HG03575 (cell line): ENCODE data around the gene PLEKHG4B.
"Not testable (repeated sequence)": the region's sequence is repeated elsewhere in the genome, so short reads cannot be mapped to it uniquely, and the experiment has no call there.

ENCODE experiments used
- ATAC-seq: cut with Tn5 transposase; IDR thresholded peaks from one replicate; pipeline ENCODE4 v1.9.1; 2021; ENCODE audit not compliant: unreplicated experiment, insufficient number of reproducible peaks, low FRiP score; ENCODE audit errors: extremely low read depth

The PLEKHG4B gene, protein sequence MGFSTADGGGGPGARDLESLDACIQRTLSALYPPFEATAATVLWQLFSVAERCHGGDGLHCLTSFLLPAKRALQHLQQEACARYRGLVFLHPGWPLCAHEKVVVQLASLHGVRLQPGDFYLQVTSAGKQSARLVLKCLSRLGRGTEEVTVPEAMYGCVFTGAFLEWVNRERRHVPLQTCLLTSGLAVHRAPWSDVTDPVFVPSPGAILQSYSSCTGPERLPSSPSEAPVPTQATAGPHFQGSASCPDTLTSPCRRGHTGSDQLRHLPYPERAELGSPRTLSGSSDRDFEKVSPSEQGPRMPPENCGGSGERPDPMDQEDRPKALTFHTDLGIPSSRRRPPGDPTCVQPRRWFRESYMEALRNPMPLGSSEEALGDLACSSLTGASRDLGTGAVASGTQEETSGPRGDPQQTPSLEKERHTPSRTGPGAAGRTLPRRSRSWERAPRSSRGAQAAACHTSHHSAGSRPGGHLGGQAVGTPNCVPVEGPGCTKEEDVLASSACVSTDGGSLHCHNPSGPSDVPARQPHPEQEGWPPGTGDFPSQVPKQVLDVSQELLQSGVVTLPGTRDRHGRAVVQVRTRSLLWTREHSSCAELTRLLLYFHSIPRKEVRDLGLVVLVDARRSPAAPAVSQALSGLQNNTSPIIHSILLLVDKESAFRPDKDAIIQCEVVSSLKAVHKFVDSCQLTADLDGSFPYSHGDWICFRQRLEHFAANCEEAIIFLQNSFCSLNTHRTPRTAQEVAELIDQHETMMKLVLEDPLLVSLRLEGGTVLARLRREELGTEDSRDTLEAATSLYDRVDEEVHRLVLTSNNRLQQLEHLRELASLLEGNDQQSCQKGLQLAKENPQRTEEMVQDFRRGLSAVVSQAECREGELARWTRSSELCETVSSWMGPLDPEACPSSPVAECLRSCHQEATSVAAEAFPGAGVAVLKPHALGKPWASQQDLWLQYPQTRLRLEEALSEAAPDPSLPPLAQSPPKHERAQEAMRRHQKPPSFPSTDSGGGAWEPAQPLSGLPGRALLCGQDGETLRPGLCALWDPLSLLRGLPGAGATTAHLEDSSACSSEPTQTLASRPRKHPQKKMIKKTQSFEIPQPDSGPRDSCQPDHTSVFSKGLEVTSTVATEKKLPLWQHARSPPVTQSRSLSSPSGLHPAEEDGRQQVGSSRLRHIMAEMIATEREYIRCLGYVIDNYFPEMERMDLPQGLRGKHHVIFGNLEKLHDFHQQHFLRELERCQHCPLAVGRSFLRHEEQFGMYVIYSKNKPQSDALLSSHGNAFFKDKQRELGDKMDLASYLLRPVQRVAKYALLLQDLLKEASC (N-terminal part only)

DNA sequence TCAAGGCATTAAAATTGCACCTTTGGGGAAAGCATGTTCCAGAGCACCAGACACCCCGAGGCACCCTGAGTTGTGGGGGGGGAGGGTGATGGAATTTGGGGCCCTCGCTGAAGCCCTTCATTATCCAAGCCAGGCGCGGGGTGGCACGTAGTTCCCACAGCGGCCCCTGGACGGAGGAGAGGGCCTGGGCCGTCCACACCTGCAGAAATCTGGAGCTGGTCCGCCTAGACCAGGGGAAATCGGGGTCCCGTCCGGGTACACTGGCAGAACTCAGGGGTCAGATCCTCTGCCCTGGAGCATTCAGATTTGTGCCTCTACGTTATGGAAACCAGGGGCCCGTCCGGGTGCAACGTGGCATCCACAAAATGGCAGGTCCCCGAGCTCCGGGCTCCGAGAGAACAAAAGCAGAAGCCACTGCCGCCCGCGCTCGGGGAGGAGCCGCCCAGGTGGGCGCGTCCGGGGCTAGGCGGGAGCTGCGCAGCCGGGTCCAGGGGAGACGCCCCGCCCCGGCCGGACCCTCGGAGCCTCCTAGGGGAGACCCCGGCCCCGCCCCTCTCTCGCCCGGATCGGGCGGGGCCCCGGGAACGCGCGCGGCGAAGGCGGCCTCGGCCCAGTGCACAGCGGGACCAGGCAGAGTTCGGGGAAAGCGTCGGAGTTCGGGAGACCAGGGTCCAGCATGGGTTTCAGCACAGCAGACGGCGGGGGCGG lies at the start of gene PLEKHG4B:
Gene PLEKHG4B (plus strand): TSS at position 613 of the 708 bp plus-strand sequence. CDS start 64 bp downstream, at position 677.
- ATAC-seq, result no peak

DNA sequence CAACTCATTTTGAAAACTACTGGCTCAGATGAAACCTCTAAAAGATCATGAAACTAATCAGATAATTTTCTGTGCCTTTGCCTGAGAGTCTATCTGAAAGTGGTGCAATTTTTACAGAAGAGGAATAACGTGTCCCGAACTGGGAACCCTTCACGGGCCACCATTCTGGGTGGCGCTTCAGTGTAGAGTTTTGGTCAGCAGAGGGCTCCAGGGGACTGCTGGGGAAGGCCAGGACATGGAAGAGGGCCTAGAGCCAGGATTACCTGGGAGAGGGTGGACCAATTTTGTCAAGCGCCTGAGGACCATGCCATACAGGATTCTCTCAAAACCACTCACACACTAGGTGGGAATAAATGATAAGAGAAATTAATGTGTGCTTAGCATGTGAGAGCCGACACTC lies 49.7 kb upstream of the PLEKHG4B start:
- no peak for ATAC-seq

DNA sequence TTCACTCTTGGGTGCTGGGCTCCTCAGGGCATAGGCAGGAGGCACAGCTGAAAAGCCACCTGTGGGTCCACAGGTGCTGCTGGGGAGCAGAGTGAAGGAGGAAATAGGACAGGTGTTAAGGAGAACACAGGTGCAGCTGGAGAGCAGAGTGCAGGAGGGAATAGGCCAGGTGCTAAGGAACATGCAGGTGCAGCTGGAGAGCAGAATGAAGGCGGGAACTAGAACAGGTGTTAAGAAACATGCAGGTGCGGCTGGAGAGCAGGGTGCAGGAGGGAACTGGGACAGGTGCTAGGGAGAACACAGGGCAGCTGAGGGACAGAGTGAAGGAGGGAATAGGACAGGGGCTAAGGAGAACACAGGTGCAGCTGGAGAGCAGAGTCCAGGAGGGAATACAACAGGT lies 43.8 kb upstream of the PLEKHG4B start:
- ATAC-seq, result no peak

DNA sequence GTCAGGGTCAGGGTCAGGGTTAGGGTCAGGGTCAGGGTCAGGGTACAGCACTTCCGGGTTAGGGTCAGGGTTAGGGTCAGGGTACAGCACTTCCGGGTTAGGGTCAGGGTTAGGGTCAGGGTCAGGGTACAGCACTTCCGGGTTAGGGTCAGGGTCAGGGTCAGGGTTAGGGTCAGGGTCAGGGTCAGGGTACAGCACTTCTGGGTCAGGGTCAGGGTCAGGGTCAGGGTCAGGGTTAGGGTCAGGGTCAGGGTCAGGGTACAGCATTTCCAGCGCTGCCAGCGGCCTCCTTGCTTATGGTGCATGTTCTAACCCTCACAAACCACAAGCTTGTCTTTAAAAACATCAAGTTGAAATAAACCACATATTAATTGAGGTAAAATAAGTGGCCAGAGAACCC lies 42.4 kb upstream of the PLEKHG4B start:
- not testable (repeated sequence) for ATAC-seq

DNA sequence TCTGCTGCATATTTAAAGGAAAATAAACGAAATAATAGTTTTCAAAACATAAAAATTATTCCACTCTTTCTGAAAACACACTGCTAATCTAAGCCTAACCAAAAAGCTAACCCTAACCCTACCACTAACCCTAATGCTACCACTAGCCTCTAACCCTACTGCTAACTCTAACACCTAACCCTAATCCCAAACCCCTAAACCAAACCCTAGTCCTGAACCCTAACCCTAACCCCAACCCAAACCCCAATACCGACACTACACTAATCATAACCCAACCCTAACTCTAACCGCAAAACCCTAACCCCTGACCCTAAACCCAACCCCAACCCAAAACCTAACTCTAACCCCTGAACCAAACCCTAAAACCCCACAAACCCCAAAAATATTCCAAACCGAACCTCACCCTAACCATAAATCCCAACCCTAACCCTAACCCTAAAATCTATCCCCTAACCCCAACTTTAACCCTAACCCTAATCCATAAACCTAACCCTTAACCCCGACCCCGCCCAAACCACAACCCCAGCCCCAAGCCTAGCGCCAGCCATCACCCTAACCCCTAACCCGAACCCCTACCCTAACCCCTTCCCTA lies 41.9 kb upstream of the PLEKHG4B start:
- ATAC-seq, result no peak

DNA sequence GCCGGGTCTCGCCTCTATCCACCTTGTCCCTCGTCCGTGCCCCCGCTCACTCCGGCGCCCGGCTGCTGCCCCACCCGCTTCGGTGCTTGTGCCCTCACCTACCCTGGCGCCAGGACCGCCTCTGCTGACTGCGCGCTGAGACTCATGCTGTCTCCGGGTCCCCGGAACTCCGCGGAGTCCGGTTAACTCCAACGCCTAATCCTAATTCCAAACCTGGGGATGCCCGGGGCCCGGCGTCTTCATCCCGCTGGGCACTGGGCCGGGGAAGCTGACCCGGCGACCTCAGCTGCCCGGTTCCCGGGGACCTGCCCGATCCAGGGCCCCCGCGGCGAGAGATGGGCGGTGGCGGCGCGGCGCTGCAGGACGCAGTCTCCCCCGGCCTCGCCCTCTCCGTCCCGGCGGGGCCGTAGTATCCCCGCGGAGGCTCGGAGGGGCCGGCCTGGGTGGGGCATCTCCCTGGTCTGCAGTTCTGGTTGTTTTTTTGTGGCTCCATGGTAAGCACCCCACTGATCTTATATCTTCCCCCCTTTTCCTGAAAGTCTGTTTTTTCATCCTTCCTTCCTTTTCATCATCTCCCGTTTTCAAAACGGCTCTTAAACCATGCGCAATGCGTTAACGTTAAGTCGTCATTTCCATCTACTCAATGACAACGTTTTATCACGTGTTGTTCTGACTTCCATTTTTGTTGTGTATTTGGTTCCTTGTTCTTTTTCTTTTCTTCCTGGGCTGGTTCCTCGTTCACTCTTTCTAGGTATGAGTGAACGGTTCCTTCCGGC lies 41.1 kb upstream of the PLEKHG4B start:
- ATAC-seq, result no peak

DNA sequence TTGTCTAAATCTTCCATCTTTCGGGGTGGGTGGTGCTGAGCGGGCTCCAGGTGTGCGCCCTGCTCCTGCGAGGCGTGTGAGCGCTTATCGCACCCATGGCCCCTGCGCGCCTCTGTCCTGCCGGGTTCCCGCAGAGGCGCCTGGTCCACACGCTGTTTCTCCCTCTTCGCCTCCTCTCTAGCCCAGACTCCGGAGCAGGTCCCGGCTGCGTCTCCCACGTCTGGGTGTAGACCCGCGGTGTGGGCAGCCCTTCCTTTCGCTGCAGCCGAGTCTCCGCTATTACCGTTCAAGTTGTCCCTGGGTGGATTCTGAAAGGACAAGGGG lies 40.5 kb upstream of the PLEKHG4B start:
- ATAC-seq, result no peak

DNA sequence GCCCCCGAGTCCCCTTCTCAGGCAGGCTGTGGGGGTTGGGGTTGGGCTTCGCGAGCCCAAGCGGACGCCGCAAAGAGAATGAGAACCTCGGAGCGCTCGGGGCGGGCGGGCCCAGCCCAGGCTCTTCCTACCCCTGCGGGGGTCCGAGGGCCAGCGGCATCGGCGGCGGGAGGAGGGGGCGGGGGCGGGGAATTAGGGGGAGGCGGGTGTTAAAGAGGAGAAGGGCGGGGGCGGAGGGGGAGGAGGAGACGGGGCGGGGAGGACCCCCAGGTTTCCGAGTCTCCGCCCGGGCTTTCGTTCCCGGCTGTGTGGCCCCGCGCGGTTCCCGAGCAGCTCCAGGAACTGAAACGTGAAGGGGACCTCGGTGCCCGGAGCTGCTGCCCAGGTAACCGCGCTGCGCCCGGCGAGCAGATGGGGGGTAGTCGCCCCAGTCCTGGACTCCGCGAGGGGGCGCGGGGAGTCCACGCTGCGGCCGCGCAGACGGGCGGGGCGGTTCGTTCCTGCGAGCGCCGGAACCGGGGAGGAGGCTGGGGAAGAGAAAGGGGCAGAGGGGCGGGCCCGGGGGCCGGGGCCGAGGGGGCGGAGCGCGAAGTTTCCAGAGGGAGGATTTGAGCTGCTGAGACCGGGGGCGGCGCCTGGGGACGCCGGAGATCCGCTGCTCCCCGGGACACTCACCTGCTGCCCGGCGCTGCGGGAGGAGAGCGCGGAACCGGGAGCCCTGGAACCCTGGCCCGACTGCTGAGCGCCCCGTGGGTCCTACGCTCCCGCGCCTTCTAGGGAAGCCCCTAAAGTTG lies 38.4 kb upstream of the PLEKHG4B start:
- ATAC-seq, result no peak

DNA sequence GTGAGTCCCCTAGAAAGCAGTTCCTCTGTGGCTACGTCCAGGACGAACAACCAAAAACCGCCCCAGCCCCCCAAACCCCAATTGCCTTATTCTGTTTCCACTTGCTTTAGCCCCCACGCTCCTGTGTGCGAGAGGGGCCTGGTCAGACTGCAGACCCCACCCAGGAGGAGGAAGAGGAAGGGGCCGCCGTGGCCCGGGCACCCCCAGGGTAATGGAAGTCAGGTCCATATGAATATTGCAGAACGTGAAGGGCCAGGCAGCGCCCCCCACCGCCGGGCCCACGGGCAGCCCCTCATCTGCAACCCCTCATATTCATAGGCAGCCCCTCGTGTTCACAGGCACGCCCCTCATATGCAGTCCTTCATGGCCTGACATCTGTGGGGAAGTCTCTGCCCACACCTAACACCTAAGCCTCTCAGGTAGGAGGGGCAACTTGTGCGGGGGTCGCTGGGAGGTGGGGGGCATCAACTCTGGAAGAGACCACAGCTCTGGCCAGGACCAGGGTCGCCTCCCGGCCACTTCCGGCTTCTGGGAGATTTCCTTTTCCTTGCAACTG lies 37.7 kb upstream of the PLEKHG4B start:
- ATAC-seq, result no peak

DNA sequence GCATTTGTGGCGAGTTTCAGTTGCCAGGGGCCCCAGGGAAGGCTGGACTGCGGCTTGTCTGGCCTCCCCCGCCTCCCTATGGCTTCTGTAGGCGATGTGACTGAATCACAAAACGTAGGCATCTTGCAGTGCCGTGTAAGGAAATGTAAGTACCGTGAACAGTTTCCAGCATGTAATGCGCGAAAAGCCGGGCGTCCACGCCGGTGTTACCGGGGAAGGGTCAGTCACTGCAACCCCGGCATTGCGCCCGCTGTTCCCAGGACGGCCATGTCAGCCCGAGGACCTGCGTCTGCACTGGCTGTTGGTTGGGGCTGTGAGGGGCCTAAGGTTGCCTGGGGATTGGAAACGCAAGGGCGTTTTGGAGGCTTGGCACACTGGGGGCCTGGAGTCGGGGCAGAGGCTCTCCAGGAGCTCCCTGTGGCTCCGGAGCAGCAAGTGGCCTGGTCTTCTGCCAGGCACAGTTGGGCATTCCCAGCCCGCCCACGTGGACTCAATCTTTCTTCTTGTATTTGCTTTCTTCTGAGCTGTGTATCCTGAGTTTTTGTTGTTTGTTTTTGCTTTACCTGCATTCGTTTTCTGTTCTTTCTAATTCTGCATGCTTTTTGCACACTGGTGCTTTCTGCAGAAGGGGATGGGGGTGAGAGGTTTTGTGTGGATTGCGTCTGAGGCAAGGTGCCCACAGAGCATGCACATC lies 36.9 kb upstream of the PLEKHG4B start:
- ATAC-seq, result no peak

DNA sequence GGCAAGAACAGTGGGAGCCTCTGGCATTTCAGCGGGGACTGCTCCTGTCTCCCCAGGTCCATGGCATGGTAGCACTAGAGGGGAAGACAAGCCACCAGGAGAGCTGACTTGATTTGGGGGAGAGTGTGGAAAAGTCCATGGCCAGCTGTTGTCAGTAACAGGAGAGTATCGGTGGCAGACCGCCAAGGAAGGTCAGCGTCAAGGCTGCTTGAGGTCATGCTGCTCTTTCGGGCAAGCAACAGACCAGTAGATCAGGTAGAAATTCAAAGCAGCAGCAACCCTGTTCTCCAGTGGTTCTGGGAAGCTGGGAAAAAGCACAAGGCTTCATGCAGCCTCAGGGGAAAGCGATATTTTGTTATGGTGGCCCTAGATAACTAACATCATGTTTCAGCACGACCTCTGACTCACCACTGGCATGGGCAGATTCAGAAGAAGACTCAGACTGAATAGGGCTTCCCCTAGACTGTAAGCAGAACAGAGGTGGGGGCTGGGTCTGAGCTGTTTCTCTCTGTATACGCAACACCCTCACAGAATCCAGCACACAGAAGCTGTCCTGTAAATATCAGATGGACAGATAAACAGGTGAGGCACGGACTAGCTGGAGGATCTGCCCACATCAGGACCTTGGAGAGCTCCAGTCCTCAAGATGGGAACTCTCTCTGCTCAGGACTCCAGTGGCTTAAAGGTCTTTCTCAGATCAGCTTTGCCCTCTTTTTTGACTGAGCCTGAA lies 35.2 kb upstream of the PLEKHG4B start:
- no peak for ATAC-seq

DNA sequence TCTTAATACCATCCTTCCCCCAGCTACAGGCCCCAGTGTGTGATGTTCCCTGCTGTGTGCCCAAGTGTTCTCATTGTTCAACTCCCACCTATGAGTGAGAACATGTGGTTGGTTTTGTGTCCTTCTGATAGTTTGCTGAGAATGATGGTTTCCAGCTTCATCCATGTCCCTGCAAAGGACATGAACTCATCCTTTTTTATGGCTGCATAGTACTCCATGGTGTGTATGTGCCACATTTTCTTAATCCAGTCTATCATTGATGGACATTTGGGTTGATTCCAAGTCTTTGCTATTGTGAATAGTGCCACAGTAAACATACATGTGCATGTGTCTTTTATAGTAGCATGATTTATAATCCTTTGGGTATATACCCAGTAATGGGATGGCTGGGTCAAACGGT lies 31.7 kb upstream of the PLEKHG4B start:
- not testable (repeated sequence) for ATAC-seq

DNA sequence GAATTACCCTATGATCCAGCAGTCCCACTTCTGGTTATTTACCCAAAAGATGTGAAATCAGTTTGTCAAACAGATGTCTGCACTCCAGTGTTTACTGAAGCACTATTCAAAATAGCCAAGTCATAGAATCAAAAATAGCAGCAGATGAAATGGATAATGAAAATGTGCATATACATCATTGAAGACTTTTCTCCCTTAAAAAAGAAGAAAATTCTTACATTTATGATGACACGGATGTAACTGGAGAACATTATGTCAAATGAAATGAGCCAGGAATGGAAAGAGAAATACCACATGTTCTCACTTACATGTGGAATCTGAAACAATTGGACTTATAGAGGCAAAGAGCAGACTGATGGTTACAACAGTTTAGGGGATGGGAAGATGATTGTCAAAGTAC lies 21.5 kb upstream of the PLEKHG4B start:
- ATAC-seq, result no peak

DNA sequence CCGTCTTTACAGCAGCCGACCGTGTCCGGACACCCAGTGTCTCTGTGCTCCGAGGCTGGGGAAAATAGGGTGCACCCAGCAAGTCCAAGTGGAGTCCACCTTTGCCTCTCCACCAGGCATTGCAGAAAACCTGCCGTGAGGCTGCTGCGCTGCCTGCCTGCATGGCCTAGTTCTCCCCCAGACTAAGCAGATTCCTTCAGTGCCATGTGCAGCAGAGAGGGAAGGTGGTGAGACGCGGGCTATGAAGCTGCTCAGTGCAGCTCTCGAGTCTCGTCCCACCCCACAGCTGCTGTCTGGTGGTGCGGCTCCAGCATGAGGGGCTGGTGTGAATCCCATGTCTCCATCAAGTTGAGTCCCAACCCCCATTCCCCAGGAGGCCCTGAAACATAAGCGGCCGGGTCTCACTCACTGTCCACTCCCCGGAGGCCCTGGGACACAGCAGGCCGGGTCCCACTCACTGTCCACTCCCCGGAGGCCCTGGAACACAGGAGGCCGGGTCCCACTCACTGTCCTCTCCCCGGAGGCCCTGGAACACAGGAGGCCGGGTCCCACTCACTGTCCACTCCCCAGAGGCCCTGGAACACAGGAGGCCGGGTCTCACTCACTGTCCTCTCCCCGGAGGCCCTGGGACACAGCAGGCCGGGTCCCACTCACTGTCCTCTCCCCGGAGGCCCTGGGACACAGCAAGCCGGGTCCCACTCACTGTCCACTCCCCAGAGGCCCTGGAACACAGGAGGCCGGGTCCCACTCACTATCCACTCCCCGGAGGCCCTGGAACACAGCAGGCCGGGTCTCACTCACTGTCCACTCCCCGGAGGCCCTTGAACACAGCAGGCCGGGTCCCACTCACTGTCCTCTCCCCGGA lies 19.4 kb upstream of the PLEKHG4B start:
- ATAC-seq, result not testable (repeated sequence)

DNA sequence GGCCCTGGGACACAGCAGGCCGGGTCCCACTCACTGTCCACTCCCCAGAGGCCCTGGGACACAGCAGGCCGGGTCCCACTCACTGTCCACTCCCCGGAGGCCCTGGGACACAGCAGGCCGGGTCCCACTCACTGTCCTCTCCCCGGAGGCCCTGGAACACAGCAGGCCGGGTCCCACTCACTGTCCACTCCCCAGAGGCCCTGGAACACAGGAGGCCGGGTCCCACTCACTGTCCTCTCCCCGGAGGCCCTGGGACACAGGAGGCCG lies 18.9 kb upstream of the PLEKHG4B start:
- not testable (repeated sequence) for ATAC-seq
